C4-2B (cell line): ENCODE data around the gene SLC6A7.

Source experiments
- H3K27ac ChIP-seq: fragments of 450-650 bp; 2 replicates; pipeline ENCODE4 v1.5.1; 2017
- CTCF ChIP-seq: fragments of 450-650 bp; conservative IDR thresholded peaks from 2 replicates; pipeline ENCODE4 v1.5.1; 2017; ENCODE audit warnings: mild to moderate bottlenecking
- ZFX ChIP-seq: fragments of 450-650 bp; IDR thresholded peaks from 2 replicates; pipeline ENCODE4 v1.6.1; 2017

SLC6A7 gene

DNA sequence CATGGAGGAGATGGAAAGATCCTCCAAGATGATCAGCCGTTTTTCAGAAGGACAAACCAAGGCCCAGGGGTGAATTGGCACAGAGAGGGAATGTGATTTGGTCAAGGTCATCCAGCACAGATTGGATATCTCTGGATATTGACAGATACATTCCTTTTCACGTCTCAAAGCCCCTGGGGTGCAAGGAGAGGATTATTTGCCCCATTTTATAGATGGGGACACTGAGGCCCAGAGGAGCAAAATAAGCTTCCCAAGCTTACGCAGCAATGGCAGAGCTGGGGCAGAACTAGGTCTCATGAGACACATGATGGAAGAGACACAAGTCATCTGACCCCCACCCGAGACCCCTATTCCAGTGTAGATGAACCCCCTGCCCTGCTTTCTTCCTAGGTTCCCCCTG, 33.3 kb upstream of the SLC6A7 start:
- no peak overlapping the region for H3K27ac ChIP-seq
- no peak for TF ChIP-seq CTCF
- TF ChIP-seq ZFX = no peak

DNA sequence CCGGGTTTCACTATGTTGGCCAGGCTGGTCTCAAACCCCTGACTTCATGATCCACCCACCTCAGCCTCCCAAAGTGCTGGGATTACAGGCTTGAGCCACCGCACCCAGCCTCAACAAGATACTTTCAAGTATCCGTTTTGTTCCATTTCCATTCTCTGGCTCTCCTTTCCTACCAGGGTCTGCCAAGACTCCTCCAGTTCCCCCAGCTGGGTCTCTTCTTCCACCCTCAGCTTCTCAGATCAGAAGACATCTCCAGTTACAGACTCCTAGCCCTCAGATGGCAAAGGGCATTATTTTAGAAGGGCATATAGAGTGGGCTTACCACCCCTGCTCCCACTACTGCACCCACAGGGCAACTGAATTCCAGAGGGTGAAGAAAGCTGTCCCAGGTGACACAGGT, 32.7 kb upstream of the SLC6A7 start:
- H3K27ac ChIP-seq = no peak overlapping the region
- TF ChIP-seq CTCF (no peak), ZFX (no peak)

DNA sequence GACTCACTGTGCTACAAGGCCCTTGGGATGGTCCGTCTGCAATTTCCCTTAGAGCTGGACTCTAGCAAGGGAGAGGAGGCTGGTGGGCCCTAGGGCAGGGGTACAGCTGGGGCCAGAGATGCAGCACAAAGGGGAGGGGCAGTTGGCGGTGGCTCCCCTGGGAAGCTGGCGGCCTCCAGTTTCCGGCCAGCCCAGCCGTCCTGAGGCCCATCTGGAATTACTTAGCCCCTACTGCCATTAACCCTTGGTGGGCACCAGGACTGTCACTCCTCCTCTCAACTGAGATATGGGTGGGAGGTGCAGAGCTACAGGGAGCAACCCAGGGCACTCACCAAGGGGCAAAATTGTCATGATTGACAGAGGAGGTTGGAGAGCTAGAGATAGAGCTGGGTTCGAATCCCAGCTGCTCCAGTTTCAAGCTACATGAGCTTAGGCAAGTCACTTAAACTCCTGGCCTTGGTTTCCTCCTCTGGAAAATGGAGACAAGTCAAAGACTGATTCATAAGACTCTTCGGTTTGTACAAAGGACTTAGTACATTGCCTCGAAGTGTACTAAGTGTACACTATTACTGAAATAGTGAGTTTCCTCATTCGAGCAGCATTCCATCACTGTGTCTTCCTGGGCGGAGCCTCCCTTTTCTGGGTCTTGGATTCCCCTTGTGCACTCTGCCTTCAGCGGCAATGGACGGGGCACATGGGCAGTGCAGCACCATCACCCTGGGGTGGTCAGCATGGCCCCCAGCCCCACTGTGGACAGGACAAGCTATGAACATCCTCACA, 31.5 kb upstream of the SLC6A7 start:
- TF ChIP-seq ZFX = no peak
- no peak for TF ChIP-seq CTCF
- no peak overlapping the region for H3K27ac ChIP-seq

- TF ChIP-seq ZFX (no peak), CTCF (no peak)
- H3K27ac ChIP-seq = no peak overlapping the region
Observed at GRCh38 chr5:150159031-150159430, 30.8 kb upstream of the SLC6A7 start.

DNA sequence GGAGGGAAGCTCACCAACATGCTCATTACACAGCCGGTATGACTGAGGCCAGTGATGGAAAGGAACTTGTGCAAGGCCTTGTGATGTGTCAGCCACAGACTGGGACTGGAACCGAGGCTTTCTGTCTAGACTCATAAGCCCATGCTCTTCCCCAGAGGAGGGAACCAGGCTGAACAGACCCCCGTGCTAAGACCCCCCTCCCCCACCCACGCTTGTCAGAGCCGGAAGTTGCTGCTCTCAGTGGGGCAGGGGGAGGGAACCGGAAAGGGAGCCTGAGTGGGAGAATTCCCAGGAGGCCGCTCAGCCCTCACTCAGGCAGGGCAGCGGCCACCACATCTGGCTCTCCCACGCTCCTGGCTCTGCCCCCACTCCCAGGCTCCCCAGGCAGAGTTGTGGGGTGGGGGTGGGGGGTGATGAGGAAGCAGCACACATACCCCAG, 30.1 kb upstream of the SLC6A7 start:
- no peak overlapping the region for H3K27ac ChIP-seq
- no peak for TF ChIP-seq CTCF
- no peak for TF ChIP-seq ZFX

DNA sequence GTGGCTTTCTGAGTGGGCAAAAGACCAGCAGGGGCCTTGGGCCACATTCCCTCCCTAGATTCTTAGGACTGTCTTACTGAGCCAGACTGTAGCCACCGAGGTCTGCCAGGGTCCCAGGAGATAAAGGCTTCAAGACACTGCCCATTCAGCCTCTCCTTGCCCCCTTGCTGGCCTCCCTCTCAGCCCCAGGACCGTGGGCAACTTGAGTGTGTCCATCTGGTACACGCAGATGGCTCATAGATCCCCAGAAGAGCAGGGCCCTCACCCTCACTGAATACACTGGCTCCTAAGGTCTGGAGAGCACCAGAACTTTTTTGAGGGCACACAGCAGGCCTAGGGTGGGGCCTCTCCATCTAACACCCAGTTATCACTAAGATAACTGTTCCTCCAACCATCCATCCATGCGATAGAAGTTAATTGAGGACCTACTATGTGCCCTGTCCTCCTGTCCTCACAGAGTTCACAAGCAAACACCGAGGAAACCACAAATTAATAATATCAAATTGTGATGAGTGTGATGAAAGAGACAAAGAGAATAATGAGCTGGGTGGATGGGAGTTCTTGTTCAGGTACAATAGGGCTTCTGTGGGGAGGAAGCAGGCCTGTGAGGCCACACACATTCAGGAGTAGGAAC, 29.3 kb upstream of the SLC6A7 start:
- TF ChIP-seq ZFX (no peak), CTCF (no peak)
- H3K27ac ChIP-seq = no peak overlapping the region
